SK-N-SH (cell line): ENCODE measurements around the gene SEPHS2. TPM values are rescaled to one million over a fixed set of nuclear protein-coding genes. Genes with fewer than 3 reads are reported as not detected.
"Not testable (repeated sequence)": the region's sequence is repeated elsewhere in the genome, so short reads cannot be mapped to it uniquely, and the experiment has no call there.

Experiments used
- CTCF ChIA-PET: fragments of 300-600, 350-600 bp; formaldehyde crosslinking; extraction: SDS; loops from one replicate; lab custom pipeline; 2021; lab: Yijun Ruan, JAX
- POLR2A ChIA-PET: fragments of 350-600 bp; sonication (Branson Sonifier 250); formaldehyde crosslinking; extraction: SDS; loops from one replicate; lab custom pipeline; 2020; ENCODE audit warnings: antibody characterized with exemption, inconsistent platforms; lab: Yijun Ruan, JAX
- DNase-seq: peaks from one replicate; pipeline ENCODE4 v3.0.0; 2012
- H2AFZ ChIP-seq: fragments of 200-600 bp; sonication (generic); 2 replicates; pipeline ENCODE4 v1.8.1; 2016; ENCODE audit warnings: antibody characterized with exemption, mild to moderate bottlenecking, low read depth
- H3F3A ChIP-seq: fragments of 200-600 bp; sonication (generic); replicated peaks from 2 replicates; pipeline ENCODE3; 2016; ENCODE audit warnings: antibody characterized with exemption, mild to moderate bottlenecking; ENCODE audit not compliant: insufficient read depth
- H3K27ac ChIP-seq, 2 experiments: fragments of 200-500 bp in 1 of 2; fragments of 200-600 bp in 1 of 2; sonication (Bioruptor generic) in 1 of 2; sonication (generic), shearing (Covaris generic) in 1 of 2; 2 replicates each; pipeline versions ENCODE4 v1.5.1 to v1.6.1; 2014 to 2016; ENCODE audit warnings: low read depth in 2 of 2, inconsistent platforms in 1 of 2, low read length in 1 of 2, mild to moderate bottlenecking in 1 of 2, mixed read lengths in 1 of 2
- H3K27me3 ChIP-seq: fragments of 200-600 bp; sonication (generic), shearing (Covaris generic); 2 replicates; pipeline ENCODE4 v1.6.1; 2016; ENCODE audit warnings: mixed run types; ENCODE audit not compliant: insufficient read depth
- H3K36me3 ChIP-seq, 2 experiments: fragments of 200-500 bp in 1 of 2; fragments of 200-600 bp in 1 of 2; sonication (Bioruptor generic) in 1 of 2; sonication (generic) in 1 of 2; replicated peaks in 1 of 2; 2 replicates each; pipeline versions ENCODE3 to v1.5.1; 2014 to 2016; ENCODE audit warnings: low read length in 1 of 2, mild to moderate bottlenecking in 1 of 2; ENCODE audit not compliant: insufficient read depth in 2 of 2, control insufficient read depth in 1 of 2
- H3K4me1 ChIP-seq, 2 experiments: fragments of 200-500 bp in 1 of 2; fragments of 200-600 bp in 1 of 2; sonication (Bioruptor generic) in 1 of 2; sonication (generic), shearing (Covaris generic) in 1 of 2; 2 replicates each; pipeline versions ENCODE4 v1.5.1 to v1.6.1; 2014 to 2016; ENCODE audit warnings: low read depth in 1 of 2, low read length in 1 of 2, mixed run types in 1 of 2; ENCODE audit not compliant: insufficient read depth in 2 of 2, control insufficient read depth in 1 of 2
- H3K4me2 ChIP-seq: fragments of 200-600 bp; sonication (generic), shearing (Covaris generic); 2 replicates; pipeline ENCODE4 v1.6.1; 2017; ENCODE audit warnings: mixed run types
- H3K4me3 ChIP-seq, 2 experiments: fragments of 200-500 bp in 1 of 2; fragments of 200-600 bp in 1 of 2; sonication (Bioruptor generic) in 1 of 2; sonication (generic), shearing (Covaris generic) in 1 of 2; 2 replicates each; pipeline versions ENCODE4 v1.5.1 to v1.8.1; 2014 to 2016; ENCODE audit warnings: low read depth in 2 of 2, inconsistent platforms in 1 of 2, low read length in 1 of 2, mild to moderate bottlenecking in 1 of 2, mixed read lengths in 1 of 2, moderate library complexity in 1 of 2
- H3K79me2 ChIP-seq: fragments of 200-600 bp; sonication (generic); 2 replicates; pipeline ENCODE4 v1.8.1; 2017; ENCODE audit warnings: mild to moderate bottlenecking; ENCODE audit not compliant: insufficient read depth
- H3K9ac ChIP-seq: fragments of 200-600 bp; sonication (generic); 2 replicates; pipeline ENCODE4 v1.6.1; 2017; ENCODE audit warnings: mixed run types
- H3K9me2 ChIP-seq: fragments of 200-600 bp; sonication (generic); 2 replicates; pipeline ENCODE4 v1.6.1; 2017; ENCODE audit warnings: mixed run types
- H3K9me3 ChIP-seq: fragments of 200-600 bp; sonication (generic); 2 replicates; pipeline ENCODE4 v1.6.1; 2017; ENCODE audit warnings: mixed run types, mild to moderate bottlenecking, moderate library complexity
- H4K20me1 ChIP-seq: fragments of 200-600 bp; sonication (generic); 2 replicates; pipeline ENCODE4 v1.6.1; 2017; ENCODE audit warnings: mild to moderate bottlenecking, mixed run types; ENCODE audit not compliant: insufficient read depth
- FOXJ3 ChIP-seq: sonication (generic); formaldehyde crosslinking; IDR thresholded peaks from 2 replicates; pipeline ENCODE4 v1.5.1; 2020; ENCODE audit warnings: mild to moderate bottlenecking, missing genetic modification reagents
- GABPA ChIP-seq: IDR thresholded peaks from 2 replicates; pipeline ENCODE4 v1.4.0; 2012; ENCODE audit warnings: low read depth, mild to moderate bottlenecking
- IRF3 ChIP-seq: fragments of 150-350 bp; IDR thresholded peaks from 2 replicates; pipeline ENCODE4 v1.6.1; 2016; ENCODE audit warnings: mild to moderate bottlenecking, low read depth, low read length
- JUND ChIP-seq: IDR thresholded peaks from 2 replicates; pipeline ENCODE4 v1.4.0; 2012
- MEF2A ChIP-seq: IDR thresholded peaks from 2 replicates; pipeline ENCODE4 v1.4.0; 2012; ENCODE audit warnings: low read depth, borderline replicate concordance
- NRF1 ChIP-seq: IDR thresholded peaks from 2 replicates; pipeline ENCODE4 v1.6.1; 2012; ENCODE audit warnings: low read depth, mild to moderate bottlenecking, low read length
- POLR2AphosphoS5 ChIP-seq: IDR thresholded peaks from 2 replicates; pipeline ENCODE4 v1.6.1; 2012; ENCODE audit warnings: low read depth, low read length
- REST ChIP-seq: IDR thresholded peaks from 2 replicates; pipeline ENCODE4 v1.6.1; 2012; ENCODE audit warnings: mild to moderate bottlenecking, low read depth, low read length, moderate library complexity
- SMC3 ChIP-seq: IDR thresholded peaks from 2 replicates; pipeline ENCODE4 v1.6.1; 2012; ENCODE audit warnings: low read depth, low read length, improper control_type of control experiment
- TCF12 ChIP-seq: IDR thresholded peaks from 2 replicates; pipeline ENCODE4 v1.4.0; 2012
- TEAD4 ChIP-seq: IDR thresholded peaks from 2 replicates; pipeline ENCODE4 v1.4.0; 2012; ENCODE audit warnings: mild to moderate bottlenecking, borderline replicate concordance; ENCODE audit not compliant: insufficient read depth
- USF1 ChIP-seq: IDR thresholded peaks from 2 replicates; pipeline ENCODE4 v1.4.0; 2012; ENCODE audit warnings: low read depth, borderline replicate concordance
- YY1 ChIP-seq: IDR thresholded peaks from 2 replicates; pipeline ENCODE4 v1.4.0; 2012; ENCODE audit warnings: low read depth, mild to moderate bottlenecking
- WGBS: methylation state at CpG from one replicate; pipeline ENCODE4 v1.1.6; 2017; ENCODE audit warnings: low lambda C conversion rate; 5-methylcytosine and 5-hydroxymethylcytosine counted together
- polyA plus RNA-seq, 3 experiments: library from polyadenylated mRNA; depleted of rRNA; stranded (reverse); fragments of >200 nt; gene quantifications; 2 replicates each; pipeline ENCODE4 v1.2.3, GENCODE V29; 2012

Gene SEPHS2
- polyA plus RNA-seq, 1 of the 3 experiments (the other 2 are of a cell fraction), result 30.8 TPM

DNA sequence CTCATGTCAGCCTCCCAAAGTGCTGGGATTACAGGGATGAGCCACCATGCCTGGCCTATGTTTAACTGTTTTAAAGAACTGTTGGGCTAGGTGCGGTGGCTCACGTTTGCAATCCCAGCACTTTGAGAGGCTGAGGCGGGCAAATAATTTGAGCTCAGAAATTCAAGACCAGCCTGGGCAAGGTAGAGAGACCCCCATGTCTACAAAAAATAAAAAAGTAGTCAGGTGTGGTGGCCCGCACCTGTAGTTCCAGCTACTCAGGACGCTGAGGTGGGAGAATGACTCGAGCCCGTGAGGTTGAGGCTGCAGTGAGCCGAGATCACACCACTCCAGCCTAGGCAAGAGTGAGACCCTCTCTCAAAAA is 24.9 kb upstream of the SEPHS2 start:
- CTCF ChIA-PET, result interaction anchor here (1.1 kb wide), 1 partner anchor 9 kb away, joined by 3 read pairs; no protein-coding TSS in a partner anchor
- H3F3A ChIP-seq, result no peaks in the 10 kb centered on the region
- no peaks in the 10 kb centered on the region for H3K79me2 ChIP-seq
- H3K9ac ChIP-seq, result no peak overlapping the region
- TF ChIP-seq YY1, result no peak
- H3K9me3 ChIP-seq, result no peaks in the 10 kb centered on the region
- H3K4me3 ChIP-seq, result no peak overlapping the region
- no peak overlapping the region for H3K4me2 ChIP-seq
- POLR2A ChIA-PET, result no interaction called here
- 84% methylated on average over 8 of the region's 8 CpGs for WGBS
- no peak for DNase-seq
- H3K9me2 ChIP-seq, result no peaks in the 10 kb centered on the region
- 0 out of 2 replicates have a peak, but pooled peaks cover 5% of the 10 kb centered on the region for H3K27me3 ChIP-seq
- H3K27ac ChIP-seq, result no peak overlapping the region
- H3K4me1 ChIP-seq, result no peaks in the 10 kb centered on the region
- H2AFZ ChIP-seq, result no peak overlapping the region
- no peaks in the 10 kb centered on the region for H4K20me1 ChIP-seq
- H3K36me3 ChIP-seq, result no peaks in the 10 kb centered on the region

GRCh38 chr16:30470170-30470512 is 24.5 kb upstream of the SEPHS2 start:
- Histone ChIP-seq H3K36me3 (no peaks in the 10 kb centered on the region), H3K4me2 (no peak overlapping the region), H3K27me3 (0 out of 2 replicates have a peak, but pooled peaks cover 4% of the 10 kb centered on the region), H3F3A (no peaks in the 10 kb centered on the region), H4K20me1 (no peaks in the 10 kb centered on the region), H3K4me1 (no peaks in the 10 kb centered on the region), H3K9me3 (no peaks in the 10 kb centered on the region), H2AFZ (peak overlapping the region; percentile 22; the same call in 1 of the 2 replicates), H3K27ac (no peak overlapping the region), H3K79me2 (no peaks in the 10 kb centered on the region), H3K9me2 (no peaks in the 10 kb centered on the region), H3K9ac (no peak overlapping the region), H3K4me3 (no peak overlapping the region)
- WGBS, result 71% methylated on average over 3 of the region's 3 CpGs
- ChIA-PET CTCF (interaction anchor here (1.1 kb wide), 1 partner anchor 9 kb away, joined by 3 read pairs; no protein-coding TSS in a partner anchor), POLR2A (no interaction called here)
- no peak for TF ChIP-seq JUND
- DNase-seq, result no peak

GRCh38 chr16:30464078-30464477 is 18.4 kb upstream of the SEPHS2 start:
- 85% methylated on average over 7 of the region's 7 CpGs for WGBS
- Histone ChIP-seq H3K4me2 (no peak overlapping the region), H4K20me1 (no peaks in the 10 kb centered on the region), H3K4me1 (no peaks in the 10 kb centered on the region), H3F3A (no peaks in the 10 kb centered on the region), H3K9ac (no peak overlapping the region), H3K36me3 (no peaks in the 10 kb centered on the region), H3K79me2 (no peaks in the 10 kb centered on the region), H3K27ac (no peak overlapping the region), H3K9me3 (no peaks in the 10 kb centered on the region), H3K27me3 (no peaks in the 10 kb centered on the region), H3K4me3 (no peak overlapping the region), H3K9me2 (no peaks in the 10 kb centered on the region), H2AFZ (no peak overlapping the region)
- TF ChIP-seq FOXJ3 (CRISPR knock-in tag) (no peak), REST (no peak), USF1 (no peak), TCF12 (no peak), SMC3 (no peak), IRF3 (no peak), TEAD4 (no peak), GABPA (no peak), NRF1 (no peak), MEF2A (no peak), POLR2AphosphoS5 (no peak)
- POLR2A ChIA-PET, result no interaction called here
- CTCF ChIA-PET, result interaction anchor here (0.9 kb wide), 1 partner anchor 34 kb away, joined by 3 read pairs; the partner anchor contains the start of gene DCTPP1
- DNase-seq, result no peak

DNA sequence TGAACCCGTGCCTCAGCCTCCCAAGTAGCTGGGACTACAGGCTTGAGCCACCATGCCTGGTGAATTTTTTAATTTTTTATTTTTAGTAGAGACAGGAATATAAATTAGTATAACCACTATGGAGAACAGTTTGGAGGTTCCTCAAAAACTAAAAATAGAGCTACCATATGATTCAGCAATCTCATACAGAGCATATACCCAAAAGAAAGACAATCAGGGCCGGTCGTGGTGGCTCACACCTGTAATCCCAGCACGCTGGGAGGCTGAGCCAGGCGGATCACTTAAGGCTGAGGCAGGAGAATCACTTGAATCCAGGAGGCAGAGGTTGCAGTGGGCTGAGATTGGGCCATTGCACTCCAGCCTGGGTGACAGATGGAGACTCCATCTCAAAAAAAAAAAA is 15.8 kb upstream of the SEPHS2 start:
- H3K4me1 ChIP-seq, H4K20me1 ChIP-seq, H3K9ac ChIP-seq, H3K79me2 ChIP-seq, POLR2A ChIA-PET, DNase-seq, H3K9me3 ChIP-seq, H2AFZ ChIP-seq, H3K27me3 ChIP-seq, H3F3A ChIP-seq, H3K4me2 ChIP-seq, H3K36me3 ChIP-seq, H3K9me2 ChIP-seq, H3K27ac ChIP-seq, H3K4me3 ChIP-seq: not testable (repeated sequence)
- CTCF ChIA-PET, result interaction anchor here (0.7 to 1.4 kb wide), 3 partner anchors 9 to 32 kb away, joined by 3 to 7 read pairs (median 3); partner anchors contain the start of gene DCTPP1
- 75% methylated on average over 5 of the region's 5 CpGs for WGBS
